ENCODE measurements around the gene ADPRS. TPM values are rescaled to one million over a fixed set of nuclear protein-coding genes. Genes with fewer than 3 reads are reported as not detected.
A peak's percentile ranks its signal among the peaks of the same experiment; 100 is the strongest.

ADPRS gene
- polyA plus RNA-seq, 1 experiment = 46.4 TPM

GRCh38 chr1:36132029-36132428 is 43.3 kb downstream of the ADPRS start:
- DNase-seq (ENCODE audit: low read depth) = no peak
- no peaks in the 10 kb centered on the region for H3K27me3 ChIP-seq (ENCODE audit: control insufficient read depth, insufficient read depth, low read length)
- CTCF ChIA-PET = interaction anchor here (0.8 to 12.1 kb wide), 3 partner anchors 13 to 56 kb away, joined by 3 to 382 read pairs (median 3); no protein-coding TSS in a partner anchor
- no peak for TF ChIP-seq CTCF (IDR thresholded peaks at IDR 0.05; ENCODE audit: insufficient read depth, low read depth, low read length)
- no peak overlapping the region for H3K4me3 ChIP-seq (ENCODE audit: low read depth, low read length)
- no peaks in the 10 kb centered on the region for H3K36me3 ChIP-seq (ENCODE audit: control insufficient read depth, insufficient read depth, low read length)
- POLR2A ChIA-PET = no interaction called here

- no peaks in the 10 kb centered on the region for H3K27me3 ChIP-seq (ENCODE audit: control insufficient read depth, insufficient read depth, low read length)
- peaks cover 5% of the 10 kb centered on the region for H3K36me3 ChIP-seq (ENCODE audit: control insufficient read depth, insufficient read depth, low read length)
- DNase-seq (ENCODE audit: low read depth) = peak; percentile 88
- no peak overlapping the region for H3K4me3 ChIP-seq (ENCODE audit: low read depth, low read length)
- POLR2A ChIA-PET = interaction anchor here (0.5 to 1.0 kb wide), 4 partner anchors 13 to 190 kb away, joined by 3 to 7 read pairs (median 4); no protein-coding TSS in a partner anchor
- CTCF ChIA-PET = interaction anchor here (0.8 to 12.1 kb wide), 8 partner anchors 12 to 79 kb away, joined by 4 to 382 read pairs (median 38); partner anchors contain the start of genes ADPRS and TRAPPC3
- TF ChIP-seq CTCF (IDR thresholded peaks at IDR 0.05; ENCODE audit: insufficient read depth, low read depth, low read length) = no peak
These were observed 44.8 kb downstream of the ADPRS start for GRCh38 chr1:36133484-36133883.

- CTCF ChIA-PET = interaction anchor here (0.6 to 12.1 kb wide), 13 partner anchors 12 to 235 kb away, joined by 3 to 382 read pairs (median 10); partner anchors contain the start of genes ADPRS, THRAP3 and TRAPPC3
- TF ChIP-seq CTCF (IDR thresholded peaks at IDR 0.05; ENCODE audit: insufficient read depth, low read depth, low read length) = no peak
- Histone ChIP-seq H3K36me3 (ENCODE audit: control insufficient read depth, insufficient read depth, low read length) (peaks cover 5% of the 10 kb centered on the region), H3K27me3 (ENCODE audit: control insufficient read depth, insufficient read depth, low read length) (no peaks in the 10 kb centered on the region), H3K4me3 (ENCODE audit: low read depth, low read length) (no peak overlapping the region)
- POLR2A ChIA-PET = interaction anchor here (0.5 to 1.0 kb wide), 2 partner anchors 13 to 190 kb away, joined by 4 to 5 read pairs; no protein-coding TSS in a partner anchor
- no peak for DNase-seq (ENCODE audit: low read depth)
These were observed 45.3 kb downstream of the ADPRS start for GRCh38 chr1:36134031-36134430.

GRCh38 chr1:36134505-36135329 is 46.0 kb downstream of the ADPRS start:
- TF ChIP-seq CTCF (IDR thresholded peaks at IDR 0.05; ENCODE audit: insufficient read depth, low read depth, low read length) = peak; percentile 79
- ChIA-PET POLR2A (no interaction called here), CTCF (interaction anchor here (0.6 to 12.1 kb wide), 22 partner anchors 11 to 287 kb away, joined by 3 to 382 read pairs (median 5); partner anchors contain the start of genes ADPRS, THRAP3 and TRAPPC3)
- Histone ChIP-seq H3K4me3 (ENCODE audit: low read depth, low read length) (no peak overlapping the region), H3K27me3 (ENCODE audit: control insufficient read depth, insufficient read depth, low read length) (no peaks in the 10 kb centered on the region), H3K36me3 (ENCODE audit: control insufficient read depth, insufficient read depth, low read length) (peaks cover 5% of the 10 kb centered on the region)
- no peak for DNase-seq (ENCODE audit: low read depth)

- no peak for TF ChIP-seq CTCF (IDR thresholded peaks at IDR 0.05; ENCODE audit: insufficient read depth, low read depth, low read length)
- H3K27me3 ChIP-seq (ENCODE audit: control insufficient read depth, insufficient read depth, low read length) = no peaks in the 10 kb centered on the region
- H3K4me3 ChIP-seq (ENCODE audit: low read depth, low read length) = no peak overlapping the region
- peaks cover 5% of the 10 kb centered on the region for H3K36me3 ChIP-seq (ENCODE audit: control insufficient read depth, insufficient read depth, low read length)
- DNase-seq (ENCODE audit: low read depth) = no peak
- POLR2A ChIA-PET = no interaction called here
- CTCF ChIA-PET = interaction anchor here (0.7 to 12.1 kb wide), 20 partner anchors 11 to 286 kb away, joined by 3 to 382 read pairs (median 5); partner anchors contain the start of genes ADPRS, THRAP3 and TRAPPC3
These were observed 46.6 kb downstream of the ADPRS start for GRCh38 chr1:36135330-36135667.

Data from BJ (cell line).